Endothelial cell of umbilical vein (primary cell): ENCODE results near the gene TMEFF1. TPM values are rescaled to one million over a fixed set of nuclear protein-coding genes. Genes with fewer than 3 reads are reported as not detected.

Experiments used
- BruUV-seq: library from RNA; stranded (reverse); fragments of 400-500 nt; replicated peaks from 2 replicates; lab custom pipeline; 2021; lab: Mats Ljungman, UMichigan
- CTCF ChIA-PET: fragments of 300-600, 350-600 bp; sonication (Branson Sonifier 250); formaldehyde crosslinking; loops from one replicate; lab custom pipeline; 2021; ENCODE audit warnings: antibody characterized with exemption, inconsistent platforms; lab: Charles Lee
- POLR2A ChIA-PET: fragments of 300-600, 350-600 bp; sonication (Branson Sonifier 250); formaldehyde crosslinking; loops from one replicate; lab custom pipeline; 2021; ENCODE audit warnings: antibody characterized with exemption, inconsistent platforms; lab: Charles Lee
- DNase-seq: peaks from one replicate; pipeline ENCODE4 v3.0.0-alpha.2; 2011; ENCODE audit warnings: low read depth, low spot score
- FAIRE-seq: peaks from 2 replicates; lab custom pipeline; 2011; peaks lifted over from hg19 to GRCh38; lab: Jason Lieb, UNC
- H2AFZ ChIP-seq: 2 replicates; pipeline ENCODE4 v1.6.0; 2012; ENCODE audit warnings: low read depth, low read length, control low read depth, inconsistent platforms
- H3K27ac ChIP-seq: 2 replicates; pipeline ENCODE4 v1.5.1; 2011; ENCODE audit warnings: low read depth, mild to moderate bottlenecking, control low read depth, low read length, moderate library complexity; ENCODE audit not compliant: insufficient read depth
- H3K27me3 ChIP-seq, 2 experiments: 2 replicates each; pipeline versions ENCODE4 v1.6.0 to v1.6.1; 2011; ENCODE audit warnings: low read length in 2 of 2, mixed read lengths in 1 of 2; ENCODE audit not compliant: control insufficient read depth in 2 of 2, insufficient read depth in 2 of 2
- H3K36me3 ChIP-seq, 2 experiments: 2 replicates in 1 of 2; 3 replicates in 1 of 2; pipeline ENCODE4 v1.5.1; 2011; ENCODE audit warnings: low read length in 2 of 2, mild to moderate bottlenecking in 1 of 2, moderate library complexity in 1 of 2; ENCODE audit not compliant: control insufficient read depth in 2 of 2, insufficient read depth in 2 of 2; ENCODE audit errors: extremely low read depth in 1 of 2
- H3K4me1 ChIP-seq: 3 replicates; pipeline ENCODE4 v1.5.1; 2011; ENCODE audit warnings: mild to moderate bottlenecking, low read length; ENCODE audit not compliant: control insufficient read depth, insufficient read depth; ENCODE audit errors: extremely low read depth
- H3K4me2 ChIP-seq: 2 replicates; pipeline ENCODE4 v1.6.1; 2011; ENCODE audit warnings: low read length, control low read depth, mixed read lengths; ENCODE audit not compliant: insufficient read depth
- H3K4me3 ChIP-seq, 3 experiments: fragments of 200-600 bp in 1 of 3; sonication (generic), shearing (Covaris generic) in 1 of 3; replicated peaks in 1 of 3; 2 replicates each; pipeline ENCODE4 v1.5.1; 2011 to 2016; ENCODE audit warnings: control low read depth in 3 of 3, low read length in 3 of 3, mild to moderate bottlenecking in 2 of 3, inconsistent platforms in 1 of 3, low read depth in 1 of 3, moderate library complexity in 1 of 3; ENCODE audit not compliant: insufficient read depth in 1 of 3
- H3K79me2 ChIP-seq: 2 replicates; pipeline ENCODE4 v1.6.0; 2012; ENCODE audit warnings: low read length, inconsistent platforms; ENCODE audit not compliant: control insufficient read depth, insufficient read depth
- H3K9ac ChIP-seq: replicated peaks from 2 replicates; pipeline ENCODE3; 2011; ENCODE audit warnings: low read length, control low read depth; ENCODE audit not compliant: insufficient read depth; ENCODE audit errors: extremely low read depth
- H3K9me1 ChIP-seq: replicated peaks from 3 replicates; pipeline ENCODE4 v1.6.0; 2011; ENCODE audit warnings: mild to moderate bottlenecking, low read length; ENCODE audit not compliant: control insufficient read depth, insufficient read depth; ENCODE audit errors: extremely low read depth
- H3K9me3 ChIP-seq: replicated peaks from 2 replicates; pipeline ENCODE4 v1.5.1; 2012; ENCODE audit warnings: low read length, inconsistent platforms; ENCODE audit not compliant: control insufficient read depth, insufficient read depth
- H4K20me1 ChIP-seq: replicated peaks from 2 replicates; pipeline ENCODE3; 2011; ENCODE audit warnings: mild to moderate bottlenecking, low read length; ENCODE audit not compliant: control insufficient read depth, insufficient read depth; ENCODE audit errors: extremely low read depth
- EZH2 ChIP-seq: IDR thresholded peaks from 2 replicates; pipeline ENCODE4 v1.6.1; 2012; ENCODE audit warnings: borderline replicate concordance, low read depth, mild to moderate bottlenecking, moderate library complexity, low read length, inconsistent platforms; ENCODE audit not compliant: severe bottlenecking
- FOS ChIP-seq: IDR thresholded peaks from 2 replicates; pipeline ENCODE4 v1.6.1; 2011; ENCODE audit warnings: mild to moderate bottlenecking, low read length, moderate library complexity, borderline replicate concordance; ENCODE audit not compliant: insufficient read depth
- GATA2 ChIP-seq: IDR thresholded peaks from 2 replicates; pipeline ENCODE4 v1.7.0; 2011; ENCODE audit warnings: low read depth, mild to moderate bottlenecking, moderate library complexity, mixed read lengths, low read length; ENCODE audit not compliant: insufficient read length, insufficient read depth
- JUN ChIP-seq: IDR thresholded peaks from 2 replicates; pipeline ENCODE4 v1.6.1; 2011; ENCODE audit warnings: borderline replicate concordance, low read depth; ENCODE audit not compliant: insufficient read length, insufficient read depth
- MAX ChIP-seq: IDR thresholded peaks from 2 replicates; pipeline ENCODE4 v1.6.1; 2011; ENCODE audit not compliant: insufficient read depth, insufficient read length
- MYC ChIP-seq: IDR thresholded peaks from one replicate; pipeline ENCODE4 v1.6.1; 2011; ENCODE audit warnings: mild to moderate bottlenecking, low read depth, low read length
- POLR2A ChIP-seq: IDR thresholded peaks from 2 replicates; pipeline ENCODE4 v1.6.1; 2012; ENCODE audit warnings: low read depth, mild to moderate bottlenecking, control low read depth, low read length
- dilution Hi-C: fragments of 300-500 bp; cut with MboI; formaldehyde crosslinking; loops from one replicate; pipeline ENCODE4 v1.15.0; 2019; ENCODE audit warnings: low sequenced_read_pairs; ENCODE audit not compliant: extremely low pct_ligation_motif_present
- intact Hi-C: fragments of 100-400 bp; cut with micrococcal nuclease; formaldehyde crosslinking; loops from one replicate; pipeline ENCODE4 v1.10.0; 2022
- polyA plus RNA-seq, 4 experiments: library from polyadenylated mRNA; depleted of rRNA in 3 of 4; stranded (reverse) in 3 of 4; unstranded in 1 of 4; fragments of >200 nt; gene quantifications; 2 replicates each; pipeline versions ENCODE4 v1.2.1 to v1.2.3, GENCODE V29; 2011 to 2012; ENCODE audit warnings: missing spikeins in 1 of 4
- total RNA-seq: library from RNA; stranded (reverse); gene quantifications from 2 replicates; pipeline ENCODE4 v1.2.3, GENCODE V29; 2021

TMEFF1 gene
- total and polyA plus RNA-seq, 2 donors (not counting 3 experiments of a cell fraction or from before 2014, with no cell fraction given): 3.0 to 14.6 TPM

GRCh38 chr9:100589582-100589981 is 116.6 kb downstream of the TMEFF1 start:
- DNase-seq (peak; percentile 81), FAIRE-seq (peak; percentile 91)
- Histone ChIP-seq H3K4me2 (no peak overlapping the region), H2AFZ (no peak overlapping the region), H3K4me1 (peaks cover 31% of the 10 kb centered on the region), H3K79me2 (no peaks in the 10 kb centered on the region), H3K27me3 (no peaks in the 10 kb centered on the region), H3K9ac (no peak overlapping the region), H3K9me3 (no peaks in the 10 kb centered on the region), H3K36me3 (no peaks in the 10 kb centered on the region), H3K9me1 (no peaks in the 10 kb centered on the region), H3K27ac (peak overlapping the region; percentile 4), H3K4me3 (no peak overlapping the region), H4K20me1 (no peaks in the 10 kb centered on the region)
- dilution Hi-C loops (no loop called here), intact Hi-C loops (loop anchor here (5.0 kb wide), 1 partner anchor 502 kb away; no protein-coding TSS in a partner anchor)
- ChIA-PET POLR2A (no interaction called here), CTCF (interaction anchor here (0.7 to 1.6 kb wide), 7 partner anchors 12 to 1426 kb away, joined by 3 to 5 read pairs (median 4); no protein-coding TSS in a partner anchor)
- TF ChIP-seq GATA2 (no peak), JUN (peak; percentile 85), FOS (peak; percentile 69), EZH2 (no peak), MAX (no peak), POLR2A (no peak), MYC (no peak)
- BruUV-seq: no TSS peak

GRCh38 chr9:100590481-100590880 is 117.5 kb downstream of the TMEFF1 start:
- peak; percentile 30 for DNase-seq
- H2AFZ ChIP-seq: no peak overlapping the region
- intact Hi-C loops: no loop called here
- peak; percentile 26 for TF ChIP-seq FOS
- TF ChIP-seq GATA2: peak; percentile 18
- no peak for TF ChIP-seq POLR2A
- no peaks in the 10 kb centered on the region for H3K9me3 ChIP-seq
- no TSS peak for BruUV-seq
- ChIA-PET CTCF (interaction anchor here (1.0 to 1.6 kb wide), 6 partner anchors 12 to 266 kb away, joined by 3 to 4 read pairs (median 3); partner anchors contain the start of gene TMEFF1), POLR2A (no interaction called here)
- FAIRE-seq: peak; percentile 53
- no peaks in the 10 kb centered on the region for H3K79me2 ChIP-seq
- no peak overlapping the region for H3K4me3 ChIP-seq
- H3K36me3 ChIP-seq: no peaks in the 10 kb centered on the region
- H3K4me1 ChIP-seq: peaks cover 34% of the 10 kb centered on the region
- no peak overlapping the region for H3K9ac ChIP-seq
- H3K4me2 ChIP-seq: no peak overlapping the region
- no peaks in the 10 kb centered on the region for H4K20me1 ChIP-seq
- no peaks in the 10 kb centered on the region for H3K27me3 ChIP-seq
- no peaks in the 10 kb centered on the region for H3K9me1 ChIP-seq
- H3K27ac ChIP-seq: no peak overlapping the region
- dilution Hi-C loops: no loop called here
